Myocyte (in vitro differentiated cells): Measurements from ENCODE around the gene RBM12. TPM values are rescaled to one million over a fixed set of nuclear protein-coding genes. Genes with fewer than 3 reads are reported as not detected.

Experiments
- DNase-seq: peaks from one replicate; pipeline ENCODE4 v3.0.0-alpha.2; 2012; ENCODE audit warnings: low read depth
- total RNA-seq: library from RNA; depleted of rRNA; stranded (reverse); fragments of >200 nt; gene quantifications from 2 replicates; pipeline ENCODE4 v1.2.3, GENCODE V29; 2014

Gene RBM12
- total RNA-seq, 1 donor from 2014 or later = 33.3 TPM

- DNase-seq = no peak
These were observed 61.7 kb downstream of the RBM12 start for GRCh38 chr20:35602851-35603495.

- DNase-seq = no peak
These were observed 62.7 kb downstream of the RBM12 start for GRCh38 chr20:35601990-35602389.

GRCh38 chr20:35600993-35601973 is 63.4 kb downstream of the RBM12 start:
- DNase-seq = peak; percentile 72

GRCh38 chr20:35600176-35600992 is 64.3 kb downstream of the RBM12 start:
- no peak for DNase-seq

GRCh38 chr20:35599776-35600120 is 65.0 kb downstream of the RBM12 start:
- no peak for DNase-seq

Other genes starting within 250 kb of the RBM12 start
- 2.9 and 4.0 TPM in 2 replicates for gene GDF5, start 226.7 kb downstream of the RBM12 start, total RNA-seq
- gene CEP250, start 209.3 kb downstream of the RBM12 start, total RNA-seq = 28.9 and 37.6 TPM in 2 replicates
- gene C20orf173, start 135.2 kb downstream of the RBM12 start, total RNA-seq = not detected in 2 replicates
- 169 and 210 TPM in 2 replicates for gene ERGIC3, start 122.8 kb downstream of the RBM12 start, total RNA-seq
- 1.2 and 5.5 TPM in 2 replicates for gene SPAG4, start 49.1 kb downstream of the RBM12 start, total RNA-seq
- gene CPNE1, start within 50 bp of the RBM12 start, total RNA-seq = 109 and 117 TPM in 2 replicates
- 34.3 and 37.1 TPM in 2 replicates for gene NFS1, start 34.5 kb upstream of the RBM12 start, total RNA-seq
- 227 and 282 TPM in 2 replicates for gene ROMO1, start 34.5 kb upstream of the RBM12 start, total RNA-seq
- 218 and 242 TPM in 2 replicates for gene RBM39, start 77.4 kb upstream of the RBM12 start, total RNA-seq
- 27.1 and 28.5 TPM in 2 replicates for gene PHF20, start 107.1 kb upstream of the RBM12 start, total RNA-seq